ENCODE measurements around the gene GALNT10.

Gene GALNT10

GRCh38 chr5:154395407-154396106, 205.0 kb downstream of the GALNT10 start:
- Mint-ChIP-seq H3K9me3 (no peaks in the 10 kb centered on the region), H3K27me3 (no peaks in the 10 kb centered on the region), H3K4me1 (peaks cover 29% of the 10 kb centered on the region), H3K4me3 (no peak overlapping the region), H3K36me3 (peaks cover 41% of the 10 kb centered on the region), H3K27ac (peak overlapping the region; percentile 9)
- peak; percentile 87 for ATAC-seq

- Mint-ChIP-seq H3K36me3 (peaks cover 36% of the 10 kb centered on the region), H3K9me3 (no peaks in the 10 kb centered on the region), H3K27ac (peak overlapping the region; percentile 9), H3K27me3 (no peaks in the 10 kb centered on the region), H3K4me1 (peaks cover 29% of the 10 kb centered on the region), H3K4me3 (no peak overlapping the region)
- no peak for ATAC-seq
Observed at GRCh38 chr5:154396128-154396527, 205.6 kb downstream of the GALNT10 start.

- no peaks in the 10 kb centered on the region for H3K9me3 Mint-ChIP-seq
Observed at GRCh38 chr5:154397652-154398406, 207.3 kb downstream of the GALNT10 start.

GRCh38 chr5:154400678-154401077, 210.1 kb downstream of the GALNT10 start:
- Mint-ChIP-seq H3K4me3 (no peak overlapping the region), H3K27me3 (no peaks in the 10 kb centered on the region), H3K4me1 (peaks cover 26% of the 10 kb centered on the region), H3K27ac (no peak overlapping the region), H3K9me3 (no peaks in the 10 kb centered on the region), H3K36me3 (peaks cover 11% of the 10 kb centered on the region)
- no peak for ATAC-seq

More at GRCh38 chr5:154397652-154398406, 207.3 kb downstream of the GALNT10 start:
- Mint-ChIP-seq H3K36me3 (peaks cover 30% of the 10 kb centered on the region), H3K4me1 (peaks cover 29% of the 10 kb centered on the region), H3K4me3 (no peak overlapping the region), H3K27me3 (no peaks in the 10 kb centered on the region), H3K27ac (no peak overlapping the region)
- no peak for ATAC-seq

GRCh38 chr5:154401355-154401754, 210.8 kb downstream of the GALNT10 start:
- no peak for ATAC-seq
- no peaks in the 10 kb centered on the region for H3K9me3 Mint-ChIP-seq
- no peaks in the 10 kb centered on the region for H3K27me3 Mint-ChIP-seq
- peaks cover 11% of the 10 kb centered on the region for H3K36me3 Mint-ChIP-seq
- H3K4me1 Mint-ChIP-seq = peaks cover 20% of the 10 kb centered on the region
- H3K4me3 Mint-ChIP-seq = no peak overlapping the region
- H3K27ac Mint-ChIP-seq = no peak overlapping the region

- H3K4me1 Mint-ChIP-seq = peaks cover 19% of the 10 kb centered on the region
- no peaks in the 10 kb centered on the region for H3K9me3 Mint-ChIP-seq
- no peak overlapping the region for H3K27ac Mint-ChIP-seq
- H3K27me3 Mint-ChIP-seq = no peaks in the 10 kb centered on the region
- H3K36me3 Mint-ChIP-seq = peaks cover 14% of the 10 kb centered on the region
- ATAC-seq = no peak
- no peak overlapping the region for H3K4me3 Mint-ChIP-seq
Observed at GRCh38 chr5:154401931-154402330, 211.4 kb downstream of the GALNT10 start.

GRCh38 chr5:154402611-154403010, 212.1 kb downstream of the GALNT10 start:
- H3K4me3 Mint-ChIP-seq = no peak overlapping the region

GRCh38 chr5:154403234-154403633, 212.7 kb downstream of the GALNT10 start:
- no peaks in the 10 kb centered on the region for H3K27me3 Mint-ChIP-seq
- H3K36me3 Mint-ChIP-seq = peaks cover 16% of the 10 kb centered on the region
- peaks cover 19% of the 10 kb centered on the region for H3K4me1 Mint-ChIP-seq
- ATAC-seq = peak; percentile 28
- no peak overlapping the region for H3K27ac Mint-ChIP-seq
- H3K4me3 Mint-ChIP-seq = no peak overlapping the region
- no peaks in the 10 kb centered on the region for H3K9me3 Mint-ChIP-seq

More at GRCh38 chr5:154402611-154403010, 212.1 kb downstream of the GALNT10 start:
- no peak for ATAC-seq
- Mint-ChIP-seq H3K27ac (no peak overlapping the region), H3K4me1 (peaks cover 19% of the 10 kb centered on the region), H3K27me3 (no peaks in the 10 kb centered on the region), H3K36me3 (peaks cover 16% of the 10 kb centered on the region), H3K9me3 (no peaks in the 10 kb centered on the region)

GRCh38 chr5:154403776-154404387, 213.3 kb downstream of the GALNT10 start:
- H3K27ac Mint-ChIP-seq = peak overlapping the region; percentile 65
- H3K27me3 Mint-ChIP-seq = no peaks in the 10 kb centered on the region
- no peak overlapping the region for H3K4me3 Mint-ChIP-seq
- H3K4me1 Mint-ChIP-seq = peaks cover 19% of the 10 kb centered on the region
- ATAC-seq = no peak
- peaks cover 16% of the 10 kb centered on the region for H3K36me3 Mint-ChIP-seq
- H3K9me3 Mint-ChIP-seq = no peaks in the 10 kb centered on the region

GRCh38 chr5:154405078-154405792, 214.7 kb downstream of the GALNT10 start:
- peak; percentile 90 for ATAC-seq
- peaks cover 19% of the 10 kb centered on the region for H3K4me1 Mint-ChIP-seq
- H3K9me3 Mint-ChIP-seq = no peaks in the 10 kb centered on the region
- peak overlapping the region; percentile 65 for H3K27ac Mint-ChIP-seq
- H3K27me3 Mint-ChIP-seq = no peaks in the 10 kb centered on the region
- H3K36me3 Mint-ChIP-seq = peaks cover 16% of the 10 kb centered on the region
- H3K4me3 Mint-ChIP-seq = peak overlapping the region; percentile 71

GRCh38 chr5:154406231-154406630, 215.7 kb downstream of the GALNT10 start:
- ATAC-seq = no peak
- Mint-ChIP-seq H3K27ac (no peak overlapping the region), H3K27me3 (no peaks in the 10 kb centered on the region), H3K4me1 (peaks cover 19% of the 10 kb centered on the region), H3K9me3 (no peaks in the 10 kb centered on the region), H3K4me3 (no peak overlapping the region), H3K36me3 (peaks cover 24% of the 10 kb centered on the region)

GRCh38 chr5:154406826-154407225, 216.3 kb downstream of the GALNT10 start:
- peak overlapping the region; percentile 30 for H3K27ac Mint-ChIP-seq
- H3K27me3 Mint-ChIP-seq = no peaks in the 10 kb centered on the region
- peaks cover 19% of the 10 kb centered on the region for H3K4me1 Mint-ChIP-seq
- no peak for ATAC-seq
- H3K36me3 Mint-ChIP-seq = peaks cover 26% of the 10 kb centered on the region
- H3K9me3 Mint-ChIP-seq = no peaks in the 10 kb centered on the region
- H3K4me3 Mint-ChIP-seq = no peak overlapping the region

GRCh38 chr5:154408811-154409210, 218.3 kb downstream of the GALNT10 start:
- ATAC-seq = no peak
- Mint-ChIP-seq H3K4me3 (no peak overlapping the region), H3K27me3 (no peaks in the 10 kb centered on the region), H3K9me3 (no peaks in the 10 kb centered on the region), H3K36me3 (peaks cover 31% of the 10 kb centered on the region), H3K4me1 (peaks cover 19% of the 10 kb centered on the region), H3K27ac (no peak overlapping the region)

GRCh38 chr5:154409230-154409840, 218.8 kb downstream of the GALNT10 start:
- H3K27me3 Mint-ChIP-seq = no peaks in the 10 kb centered on the region
- no peaks in the 10 kb centered on the region for H3K9me3 Mint-ChIP-seq
- no peak overlapping the region for H3K27ac Mint-ChIP-seq
- H3K4me1 Mint-ChIP-seq = peaks cover 17% of the 10 kb centered on the region
- H3K36me3 Mint-ChIP-seq = peaks cover 36% of the 10 kb centered on the region
- no peak overlapping the region for H3K4me3 Mint-ChIP-seq
- ATAC-seq = no peak

GRCh38 chr5:154410008-154410407, 219.5 kb downstream of the GALNT10 start:
- Mint-ChIP-seq H3K27me3 (no peaks in the 10 kb centered on the region), H3K4me1 (peaks cover 13% of the 10 kb centered on the region), H3K9me3 (no peaks in the 10 kb centered on the region), H3K27ac (no peak overlapping the region), H3K4me3 (no peak overlapping the region), H3K36me3 (peaks cover 43% of the 10 kb centered on the region)
- no peak for ATAC-seq
